Measurements from ENCODE around the gene BMPER.

DNA sequence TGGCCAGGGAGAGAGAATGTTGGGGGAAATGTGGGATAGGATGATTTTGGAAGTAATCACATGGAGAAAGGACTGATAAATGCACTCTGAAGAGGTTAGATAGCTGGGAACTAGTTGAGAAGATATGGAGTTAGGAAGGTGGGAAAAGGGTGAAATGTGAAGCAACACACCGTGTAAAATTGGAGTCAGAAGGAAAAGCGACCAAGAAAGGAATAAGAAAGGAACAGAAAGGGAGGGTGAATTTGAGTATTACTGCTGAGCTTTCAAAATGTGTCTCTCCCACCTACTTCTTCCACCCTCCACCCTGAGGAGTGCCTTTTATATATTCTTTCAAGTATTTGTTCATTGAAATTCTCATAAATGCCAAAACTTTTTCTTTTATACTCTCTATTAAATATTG, 171.8 kb downstream of the BMPER start:
- TF ChIP-seq, protein P1, sequence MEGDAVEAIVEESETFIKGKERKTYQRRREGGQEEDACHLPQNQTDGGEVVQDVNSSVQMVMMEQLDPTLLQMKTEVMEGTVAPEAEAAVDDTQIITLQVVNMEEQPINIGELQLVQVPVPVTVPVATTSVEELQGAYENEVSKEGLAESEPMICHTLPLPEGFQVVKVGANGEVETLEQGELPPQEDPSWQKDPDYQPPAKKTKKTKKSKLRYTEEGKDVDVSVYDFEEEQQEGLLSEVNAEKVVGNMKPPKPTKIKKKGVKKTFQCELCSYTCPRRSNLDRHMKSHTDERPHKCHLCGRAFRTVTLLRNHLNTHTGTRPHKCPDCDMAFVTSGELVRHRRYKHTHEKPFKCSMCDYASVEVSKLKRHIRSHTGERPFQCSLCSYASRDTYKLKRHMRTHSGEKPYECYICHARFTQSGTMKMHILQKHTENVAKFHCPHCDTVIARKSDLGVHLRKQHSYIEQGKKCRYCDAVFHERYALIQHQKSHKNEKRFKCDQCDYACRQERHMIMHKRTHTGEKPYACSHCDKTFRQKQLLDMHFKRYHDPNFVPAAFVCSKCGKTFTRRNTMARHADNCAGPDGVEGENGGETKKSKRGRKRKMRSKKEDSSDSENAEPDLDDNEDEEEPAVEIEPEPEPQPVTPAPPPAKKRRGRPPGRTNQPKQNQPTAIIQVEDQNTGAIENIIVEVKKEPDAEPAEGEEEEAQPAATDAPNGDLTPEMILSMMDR (conservative IDR thresholded peaks at IDR 0.05 in 1 of 2, IDR thresholded peaks at IDR 0.05 in 1 of 2; ENCODE audit: extremely low read depth in 1 of 2, insufficient read depth in 1 of 2, low read depth in 1 of 2, low read length in 2 of 2): no peak
- no peak for TF ChIP-seq EZH2 (IDR thresholded peaks at IDR 0.05; ENCODE audit: borderline replicate concordance, low read length)

Data from mammary epithelial cell (primary cell).